ENCODE data around the gene ALX4. TPM values are rescaled to one million over a fixed set of nuclear protein-coding genes. Genes with fewer than 3 reads are reported as not detected.
A peak's percentile ranks its signal among the peaks of the same experiment; 100 is the strongest.

The ALX4 gene
- total and polyA plus RNA-seq, 2 of the 8 experiments (the other 6 are each of a cell fraction or from before 2014, with no cell fraction given): not detected

DNA sequence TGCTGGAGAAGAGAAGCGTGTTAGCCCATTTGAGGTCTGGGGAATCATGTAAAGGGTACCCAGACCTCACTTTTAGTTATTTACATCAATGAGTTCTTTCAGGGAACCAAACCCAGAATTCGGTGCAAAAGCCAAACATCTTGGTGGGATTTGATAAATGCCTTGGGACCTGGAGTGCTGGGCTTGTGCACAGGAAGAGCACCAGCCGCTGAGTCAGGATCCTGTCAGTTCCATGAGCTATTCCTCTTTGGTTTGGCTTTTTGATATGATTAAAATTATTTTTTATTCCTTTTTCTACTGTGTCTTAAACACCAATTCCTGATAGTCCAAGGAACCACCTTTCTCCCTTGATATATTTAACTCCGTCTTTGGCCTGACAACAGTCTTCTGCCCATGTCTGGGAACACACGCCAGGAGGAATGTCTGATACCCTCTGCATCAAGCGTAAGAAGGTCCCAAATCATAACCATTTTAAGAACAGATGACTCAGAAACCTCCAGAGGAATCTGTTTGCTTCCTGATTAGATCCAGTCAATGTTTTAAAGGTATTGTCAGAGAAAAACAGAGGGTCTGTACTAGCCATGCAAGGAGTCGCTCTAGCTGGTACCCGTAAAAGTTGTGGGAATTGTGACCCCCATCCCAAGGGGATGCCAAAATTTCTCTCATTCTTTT, 65.2 kb downstream of the ALX4 start:
- peak overlapping the region in 1 of 2 experiments; percentile 67; a peak in 2 of 4 replicates for H3K4me2 ChIP-seq (ENCODE audit: insufficient read depth in 1 of 2, low read depth in 2 of 2, low read length in 2 of 2)
- no peak overlapping the region for H2AFZ ChIP-seq (ENCODE audit: low read length)

More for the DNA sequence above, 65.2 kb downstream of the ALX4 start:
- CTCF ChIA-PET (ENCODE audit: partially characterized antibody): interaction anchor here (1.0 to 1.5 kb wide), 5 partner anchors 9 to 106 kb away, joined by 3 to 5 read pairs (median 3); no protein-coding TSS in a partner anchor
- Histone ChIP-seq H3K79me2 (ENCODE audit: control insufficient read depth in 1 of 2, insufficient read depth in 2 of 2, low read length in 2 of 2) (no peaks in the 10 kb centered on the region), H3K27ac (ENCODE audit: low read depth, low read length) (peak overlapping the region; percentile 80; the same call in 1 of the 2 replicates), H2BK15ac (ENCODE audit: low read length) (no peak overlapping the region), H4K8ac (ENCODE audit: extremely low read depth, insufficient read depth, low read length) (no peak overlapping the region), H4K20me1 (replicated peaks in 1 of 2; ENCODE audit: control insufficient read depth in 1 of 2, insufficient read depth in 2 of 2, low read length in 2 of 2) (no peaks in the 10 kb centered on the region), H3K4me1 (replicated peaks in 1 of 4; ENCODE audit: control insufficient read depth in 3 of 4, insufficient read depth in 4 of 4, low read length in 3 of 4) (peaks cover 11 to 23% (median 16%) of the 10 kb centered on the region in 4 experiments), H2BK120ac (replicated peaks; ENCODE audit: low read depth, low read length) (peak overlapping the region; percentile 77), H3K23me2 (ENCODE audit: low read depth, low read length) (no peaks in the 10 kb centered on the region), H3K18ac (ENCODE audit: extremely low read depth, low read length) (peak overlapping the region; percentile 84; the same call in 1 of the 2 replicates), H3K4me3 (ENCODE audit: extremely low read depth in 1 of 4, insufficient read depth in 2 of 4, low read depth in 3 of 4, low read length in 4 of 4) (peak overlapping the region in 1 of 4 experiments; percentile 39; a peak in 1 of 8 replicates), H3K14ac (ENCODE audit: insufficient read length) (no peak overlapping the region), H4K5ac (ENCODE audit: insufficient read length, low read depth, low read length) (no peak overlapping the region), H3K23ac (ENCODE audit: insufficient read length) (no peak overlapping the region), H2BK20ac (ENCODE audit: low read length) (peak overlapping the region; percentile 98), H3K9me3 (ENCODE audit: insufficient read depth in 2 of 2, low read depth in 1 of 2, low read length in 1 of 2) (no peaks in the 10 kb centered on the region), H3K36me3 (ENCODE audit: control insufficient read depth in 2 of 4, insufficient read depth in 4 of 4, low read length in 3 of 4) (peaks cover 0 to 9% (median 0%) of the 10 kb centered on the region in 4 experiments; a peak in 1 of 8 replicates), H4K91ac (replicated peaks; ENCODE audit: insufficient read length, low read length) (peak overlapping the region; percentile 91), H3K9ac (replicated peaks in 1 of 4; ENCODE audit: extremely low read depth in 1 of 4, low read depth in 3 of 4, low read length in 3 of 4) (no peak overlapping the region), H3K79me1 (ENCODE audit: low read depth, low read length) (no peaks in the 10 kb centered on the region), H3K56ac (replicated peaks; ENCODE audit: insufficient read length, low read depth, low read length) (no peak overlapping the region), H2BK12ac (ENCODE audit: low read depth, low read length) (peak overlapping the region; percentile 63), H2AK5ac (ENCODE audit: low read depth, low read length) (peak overlapping the region; percentile 14; the same call in 1 of the 2 replicates), H3K4ac (replicated peaks; ENCODE audit: insufficient read length, low read depth, low read length) (no peak overlapping the region), H3K27me3 (replicated peaks in 1 of 4; ENCODE audit: control insufficient read depth in 3 of 4, extremely low read depth in 1 of 4, insufficient read depth in 3 of 4, low read length in 3 of 4) (no peaks in the 10 kb centered on the region), H2BK5ac (ENCODE audit: low read depth, low read length) (peak overlapping the region; percentile 45; the same call in 1 of the 2 replicates)
- POLR2A ChIA-PET (ENCODE audit: partially characterized antibody): interaction anchor here (1.1 to 2.2 kb wide), 3 partner anchors 10 to 76 kb away, joined by 3 to 7 read pairs (median 4); no protein-coding TSS in a partner anchor
- DNase-seq (ENCODE audit: low read depth in 1 of 2, low spot score in 2 of 2): no peak
- no peak for FAIRE-seq
- TF ChIP-seq RAD21 (IDR thresholded peaks at IDR 0.05 in 1 of 2, conservative IDR thresholded peaks at IDR 0.05 in 1 of 2; ENCODE audit: low read depth in 2 of 2, low read length in 2 of 2): no peak
- TF ChIP-seq, protein P1, sequence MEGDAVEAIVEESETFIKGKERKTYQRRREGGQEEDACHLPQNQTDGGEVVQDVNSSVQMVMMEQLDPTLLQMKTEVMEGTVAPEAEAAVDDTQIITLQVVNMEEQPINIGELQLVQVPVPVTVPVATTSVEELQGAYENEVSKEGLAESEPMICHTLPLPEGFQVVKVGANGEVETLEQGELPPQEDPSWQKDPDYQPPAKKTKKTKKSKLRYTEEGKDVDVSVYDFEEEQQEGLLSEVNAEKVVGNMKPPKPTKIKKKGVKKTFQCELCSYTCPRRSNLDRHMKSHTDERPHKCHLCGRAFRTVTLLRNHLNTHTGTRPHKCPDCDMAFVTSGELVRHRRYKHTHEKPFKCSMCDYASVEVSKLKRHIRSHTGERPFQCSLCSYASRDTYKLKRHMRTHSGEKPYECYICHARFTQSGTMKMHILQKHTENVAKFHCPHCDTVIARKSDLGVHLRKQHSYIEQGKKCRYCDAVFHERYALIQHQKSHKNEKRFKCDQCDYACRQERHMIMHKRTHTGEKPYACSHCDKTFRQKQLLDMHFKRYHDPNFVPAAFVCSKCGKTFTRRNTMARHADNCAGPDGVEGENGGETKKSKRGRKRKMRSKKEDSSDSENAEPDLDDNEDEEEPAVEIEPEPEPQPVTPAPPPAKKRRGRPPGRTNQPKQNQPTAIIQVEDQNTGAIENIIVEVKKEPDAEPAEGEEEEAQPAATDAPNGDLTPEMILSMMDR (IDR thresholded peaks at IDR 0.05; ENCODE audit: control extremely low read depth in 1 of 3, insufficient read depth in 1 of 3, low read depth in 1 of 3, low read length in 3 of 3): no peak
- no peak for TF ChIP-seq SIRT6 (IDR thresholded peaks at IDR 0.05; ENCODE audit: low read length)
- 95% methylated on average over 8 of the region's 8 CpGs; no CpG with 5 or more reads in 1 of the 2 experiments for WGBS, 2 experiments (ENCODE audit: extremely low coverage in 1 of 2, insufficient coverage in 1 of 2, insufficient read length in 1 of 2, insufficient replicate concordance in 2 of 2, low coverage in 1 of 2, low lambda C conversion rate in 2 of 2, missing lambda C conversion rate in 1 of 2)
